GM19238 (cell line): ENCODE results near the gene ZRANB2.

Experiments
- DNase-seq: peaks from one replicate; pipeline ENCODE4 v3.0.0; 2011; ENCODE audit warnings: low spot score; ENCODE audit not compliant: insufficient read length

ZRANB2 gene

DNA sequence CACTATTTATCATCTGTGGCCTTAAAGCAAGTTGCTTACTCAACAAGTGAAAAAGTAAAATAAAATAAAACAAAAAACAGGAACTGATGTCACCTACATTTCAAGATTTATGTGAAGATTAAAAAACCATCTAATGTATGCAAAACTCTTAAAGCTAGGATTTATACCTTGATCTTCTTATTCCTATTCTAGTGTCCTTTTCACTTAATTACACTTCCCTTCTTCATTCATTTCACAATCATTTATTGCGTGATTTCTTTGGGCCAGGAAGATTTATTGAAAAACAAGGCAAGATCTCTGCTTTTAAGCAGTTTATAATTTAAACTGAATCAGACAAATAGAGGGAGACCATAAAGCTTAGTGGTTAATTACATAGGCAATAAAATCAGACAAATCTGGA is 51.9 kb downstream of the ZRANB2 start:
- no peak for DNase-seq

DNA sequence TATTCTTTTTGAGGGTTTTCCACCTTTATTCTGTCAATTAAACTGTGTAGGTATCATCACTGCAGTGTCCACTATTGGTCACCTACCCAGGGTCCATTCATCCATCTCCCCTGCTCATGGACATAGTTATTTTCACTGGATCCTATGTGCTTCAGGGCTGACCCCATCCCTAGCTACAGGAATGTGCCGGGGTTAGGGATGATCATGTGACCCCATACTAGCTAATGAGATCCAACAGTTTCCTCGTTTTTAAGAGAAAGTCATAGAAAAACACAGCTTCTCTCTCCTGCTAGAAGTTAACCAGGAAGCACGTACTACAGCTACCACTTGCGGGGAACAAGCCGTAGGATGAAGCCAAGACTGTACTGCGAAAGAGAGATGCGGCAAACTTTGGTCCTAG is 52.8 kb downstream of the ZRANB2 start:
- DNase-seq: no peak

DNA sequence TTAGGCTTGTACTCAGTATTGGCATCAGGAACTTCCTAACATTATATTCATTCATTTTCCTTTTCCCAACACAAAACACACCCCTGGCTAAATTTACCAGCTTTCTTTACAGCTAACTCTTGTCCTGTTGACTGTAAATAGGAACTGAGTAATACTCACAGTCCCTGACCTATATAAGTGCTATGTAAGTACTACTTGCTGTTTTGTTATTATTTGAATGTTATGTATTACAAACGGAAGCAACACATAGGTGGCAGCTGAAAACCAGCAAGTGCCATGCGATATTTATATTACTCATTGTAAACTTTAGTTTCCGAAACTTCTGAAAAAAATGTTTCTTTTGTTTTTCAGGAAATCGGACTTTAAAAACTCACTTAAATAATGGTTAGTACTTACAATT is 54.7 kb downstream of the ZRANB2 start:
- DNase-seq: no peak

DNA sequence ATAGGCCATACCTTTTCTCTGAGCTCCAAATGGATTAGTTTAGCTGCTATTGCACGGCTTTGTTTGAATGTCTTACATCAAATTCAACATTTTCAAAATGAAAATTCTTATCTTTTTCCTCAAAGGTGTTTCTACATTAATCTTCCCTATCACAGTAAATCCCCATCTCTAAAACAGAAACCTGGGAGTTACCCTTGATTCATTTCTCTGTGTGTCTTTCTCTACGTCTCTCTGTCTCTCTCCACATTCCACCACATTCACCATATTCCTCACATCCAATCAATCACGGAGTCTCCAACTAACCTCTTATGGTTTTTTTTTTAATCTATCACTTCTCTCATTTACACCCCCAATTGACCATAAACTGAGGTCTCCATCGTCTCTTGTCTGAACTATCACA is 57.3 kb downstream of the ZRANB2 start:
- DNase-seq: no peak

DNA sequence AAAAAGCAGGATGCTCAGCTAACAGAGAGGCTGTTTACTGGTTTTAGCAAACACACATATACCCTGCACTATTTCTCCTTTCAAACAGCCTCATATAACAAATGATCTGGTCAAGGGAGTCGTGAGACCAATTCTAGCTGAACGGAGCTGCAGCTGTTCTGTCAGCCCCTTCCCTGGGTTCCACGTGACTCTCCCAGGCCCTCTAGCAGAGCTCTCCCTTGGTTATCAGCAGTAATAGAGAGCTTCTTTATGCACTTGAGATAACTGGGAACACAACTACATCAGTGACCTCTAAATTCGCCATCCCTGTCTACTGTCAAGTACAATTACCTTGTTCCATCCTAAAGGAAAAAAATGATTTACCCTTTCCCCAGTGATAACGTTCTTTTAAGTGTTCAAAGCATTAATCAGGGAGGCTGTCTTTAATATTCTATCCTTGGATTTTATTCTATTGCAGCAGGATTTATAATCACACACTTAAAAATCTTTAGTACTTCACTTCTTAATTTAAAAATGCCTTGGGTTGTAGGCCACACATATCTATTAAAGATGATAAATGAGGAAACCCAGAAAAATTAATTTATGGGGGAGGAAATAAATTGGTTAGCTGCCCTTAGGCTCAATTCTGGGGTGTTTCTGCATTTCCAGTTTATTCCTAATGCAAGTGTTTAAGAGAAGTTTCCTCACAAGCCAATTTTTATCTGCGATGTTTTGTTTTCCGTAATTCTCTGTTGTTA is 61.4 kb downstream of the ZRANB2 start:
- no peak for DNase-seq

DNA sequence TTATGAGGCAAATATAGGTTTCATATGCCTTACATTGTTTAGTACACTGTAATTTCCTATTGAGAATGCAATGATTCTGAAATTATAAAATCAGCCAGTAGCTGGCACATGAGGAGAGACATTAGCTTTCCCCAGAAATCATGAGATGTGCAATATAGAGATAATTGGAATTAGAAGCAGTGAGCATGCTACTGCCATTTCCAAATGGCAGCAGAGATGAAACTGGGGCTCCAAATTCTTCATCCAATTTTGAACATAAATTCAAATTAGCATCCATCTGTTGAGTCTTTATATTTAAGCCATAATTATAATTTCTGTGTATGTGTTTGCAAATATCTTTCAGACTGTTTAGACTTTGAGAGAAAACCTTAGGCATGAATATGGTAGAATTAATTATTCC is 62.0 kb downstream of the ZRANB2 start:
- DNase-seq: no peak

DNA sequence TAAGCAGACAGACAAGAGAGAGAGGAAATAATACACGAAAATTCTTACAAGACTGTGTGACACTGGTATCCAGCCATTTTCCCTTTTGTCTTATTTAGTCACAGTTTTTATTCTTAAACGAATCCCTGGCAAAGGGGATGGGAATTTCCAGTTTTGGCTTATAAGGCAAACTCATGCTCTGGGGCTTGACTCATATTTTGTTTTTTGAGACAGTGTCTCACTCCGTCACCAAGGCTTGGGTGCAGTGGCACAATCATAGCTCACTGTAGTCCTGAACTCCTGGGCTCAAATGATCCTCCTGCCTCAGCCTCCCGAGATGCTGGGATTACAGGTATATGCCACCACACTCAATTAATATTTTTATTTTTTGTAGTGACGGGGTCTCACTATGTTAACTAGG is 65.1 kb downstream of the ZRANB2 start:
- DNase-seq: no peak

DNA sequence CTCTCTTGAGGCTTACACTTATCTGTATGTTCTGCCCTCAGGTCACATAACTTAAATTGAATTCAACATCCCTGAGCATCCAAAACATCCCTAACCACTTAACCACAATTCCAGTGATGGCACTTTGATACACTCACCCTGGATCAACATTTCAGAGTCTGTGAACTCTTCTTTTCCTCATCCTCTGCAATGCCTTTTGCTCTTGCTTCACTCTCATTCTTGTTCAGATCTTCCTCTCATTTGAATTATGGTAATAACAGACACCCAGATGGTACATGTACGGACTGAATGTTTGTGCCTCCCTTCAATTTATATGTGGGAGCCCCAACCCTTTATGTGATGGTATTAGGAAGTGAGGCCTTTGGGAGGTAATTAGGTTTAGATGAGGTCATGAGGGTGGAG is 66.7 kb downstream of the ZRANB2 start:
- no peak for DNase-seq
